Keratinocyte (primary cell): ENCODE measurements around the gene GPR42. TPM values are rescaled to one million over a fixed set of nuclear protein-coding genes. Genes with fewer than 3 reads are reported as not detected.

ENCODE experiments used
- DNase-seq: peaks from one replicate; pipeline ENCODE4 v3.0.0-alpha.2; 2011; ENCODE audit warnings: low read depth, missing footprints, low spot score
- FAIRE-seq: peaks from 2 replicates; lab custom pipeline; 2011; peaks lifted over from hg19 to GRCh38; lab: Jason Lieb, UNC
- H2AFZ ChIP-seq: 2 replicates; pipeline ENCODE4 v1.6.0; 2012; ENCODE audit warnings: low read length, control low read depth, inconsistent platforms; ENCODE audit not compliant: control insufficient read depth
- H3K27ac ChIP-seq: 2 replicates; pipeline ENCODE4 v1.5.1; 2011; ENCODE audit warnings: low read length; ENCODE audit not compliant: control insufficient read depth, insufficient read depth
- H3K27me3 ChIP-seq: 3 replicates; pipeline ENCODE4 v1.6.0; 2011; ENCODE audit warnings: low read length; ENCODE audit not compliant: control insufficient read depth, insufficient read depth; ENCODE audit errors: extremely low read depth
- H3K36me3 ChIP-seq, 2 experiments: 2 replicates in 1 of 2; 3 replicates in 1 of 2; pipeline ENCODE4 v1.5.1; 2011; ENCODE audit warnings: low read length in 2 of 2, mild to moderate bottlenecking in 1 of 2; ENCODE audit not compliant: control insufficient read depth in 2 of 2, insufficient read depth in 2 of 2; ENCODE audit errors: extremely low read depth in 1 of 2
- H3K4me1 ChIP-seq: 3 replicates; pipeline ENCODE4 v1.5.1; 2011; ENCODE audit warnings: low read length; ENCODE audit not compliant: control insufficient read depth, insufficient read depth; ENCODE audit errors: extremely low read depth
- H3K4me2 ChIP-seq: 3 replicates; pipeline ENCODE4 v1.6.0; 2011; ENCODE audit warnings: low read depth, low read length; ENCODE audit not compliant: control insufficient read depth, insufficient read depth; ENCODE audit errors: extremely low read depth
- H3K4me3 ChIP-seq, 3 experiments: fragments of 200-600 bp in 1 of 3; sonication (generic) in 1 of 3; 2 replicates in 2 of 3; 3 replicates in 1 of 3; pipeline ENCODE4 v1.5.1; 2011 to 2016; ENCODE audit warnings: low read length in 3 of 3, mild to moderate bottlenecking in 3 of 3, control low read depth in 2 of 3, inconsistent platforms in 1 of 3, low read depth in 1 of 3, mixed read lengths in 1 of 3, mixed run types in 1 of 3, moderate library complexity in 1 of 3; ENCODE audit not compliant: control insufficient read depth in 2 of 3, insufficient read depth in 2 of 3; ENCODE audit errors: extremely low read depth in 1 of 3
- H3K79me2 ChIP-seq: 2 replicates; pipeline ENCODE4 v1.6.0; 2012; ENCODE audit warnings: low read length; ENCODE audit not compliant: control insufficient read depth, insufficient read depth
- H3K9ac ChIP-seq: 3 replicates; pipeline ENCODE4 v1.6.0; 2011; ENCODE audit warnings: low read length; ENCODE audit not compliant: control insufficient read depth, insufficient read depth; ENCODE audit errors: extremely low read depth
- H3K9me1 ChIP-seq: 3 replicates; pipeline ENCODE4 v1.6.0; 2011; ENCODE audit warnings: low read length; ENCODE audit not compliant: control insufficient read depth, insufficient read depth; ENCODE audit errors: extremely low read depth
- H3K9me3 ChIP-seq: 2 replicates; pipeline ENCODE4 v1.5.1; 2012; ENCODE audit warnings: low read depth, low read length; ENCODE audit not compliant: control insufficient read depth
- H4K20me1 ChIP-seq: 3 replicates; pipeline ENCODE4 v1.6.0; 2011; ENCODE audit warnings: low read length; ENCODE audit not compliant: control insufficient read depth, insufficient read depth; ENCODE audit errors: extremely low read depth
- CTCF ChIP-seq, 3 experiments: IDR thresholded peaks in 1 of 3; conservative IDR thresholded peaks in 1 of 3; optimal IDR thresholded peaks in 1 of 3; 2 replicates in 2 of 3; 3 replicates in 1 of 3; pipeline versions ENCODE3 to v1.5.1; 2011; ENCODE audit warnings: low read length in 3 of 3, mild to moderate bottlenecking in 3 of 3, moderate library complexity in 2 of 3, control low read depth in 1 of 3, inconsistent platforms in 1 of 3; ENCODE audit not compliant: insufficient read depth in 2 of 3; ENCODE audit errors: extremely low read depth in 1 of 3
- EZH2 ChIP-seq: IDR thresholded peaks from one replicate; pipeline ENCODE4 v1.6.1; 2012; ENCODE audit warnings: inconsistent platforms, mild to moderate bottlenecking, low read length, moderate library complexity
- dilution Hi-C: fragments of 300-500 bp; cut with MboI; formaldehyde crosslinking; loops from one replicate; pipeline ENCODE4 v1.7.0; 2020; ENCODE audit warnings: low sequenced_read_pairs; ENCODE audit not compliant: extremely low pct_ligation_motif_present
- polyA plus RNA-seq, 5 experiments: library from polyadenylated mRNA; depleted of rRNA in 3 of 5; stranded (reverse) in 3 of 5; stranded (forward) in 1 of 5; unstranded in 1 of 5; fragments of >200 nt; gene quantifications; 1 replicate in 1 of 5; 2 replicates in 3 of 5; 3 replicates in 1 of 5; pipeline versions ENCODE4 v1.2.1 to v1.2.3, GENCODE V29; 2011 to 2012; ENCODE audit warnings: missing spikeins in 2 of 5, low read depth in 1 of 5, low replicate concordance in 1 of 5

Gene GPR42
- polyA plus RNA-seq, 1 donor (not counting 4 experiments of a cell fraction or from before 2014, with no cell fraction given), result not detected

DNA sequence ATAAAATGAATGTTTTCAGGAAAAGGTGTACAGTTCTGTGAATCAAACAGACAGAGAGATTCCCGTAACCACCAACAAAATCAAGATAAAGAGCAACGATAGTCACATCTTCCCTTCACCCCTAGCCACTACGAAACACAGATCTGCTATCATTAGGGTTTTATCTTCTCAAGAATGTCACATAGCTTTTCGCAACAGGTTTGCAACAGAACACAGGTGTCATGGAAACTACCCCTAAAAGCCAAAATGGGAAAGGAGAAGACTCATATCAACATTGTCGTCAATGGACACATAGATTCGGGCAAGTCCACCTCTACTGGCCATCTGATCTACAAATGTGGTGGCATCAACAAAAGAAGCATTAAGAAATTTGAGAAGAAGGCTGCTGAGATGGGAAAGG lies 11.1 kb downstream of the GPR42 start:
- H3K4me3 ChIP-seq, result no peak overlapping the region
- FAIRE-seq (no peak), DNase-seq (no peak)
- no peaks in the 10 kb centered on the region for H3K9me1 ChIP-seq
- H3K9me3 ChIP-seq, result peaks cover 3% of the 10 kb centered on the region
- no peak overlapping the region for H3K4me2 ChIP-seq
- no peaks in the 10 kb centered on the region for H4K20me1 ChIP-seq
- H3K4me1 ChIP-seq, result no peaks in the 10 kb centered on the region
- no peaks in the 10 kb centered on the region for H3K27me3 ChIP-seq
- TF ChIP-seq EZH2, result no peak
- TF ChIP-seq CTCF (optimal IDR thresholded peaks at IDR 0.05 in 1 of 3, IDR thresholded peaks at IDR 0.05 in 1 of 3, conservative IDR thresholded peaks at IDR 0.05 in 1 of 3; ENCODE audit: extremely low read depth in 1 of 3, insufficient read depth in 2 of 3, low read length in 3 of 3), result no peak
- H3K79me2 ChIP-seq, result no peaks in the 10 kb centered on the region
- H3K27ac ChIP-seq, result no peak overlapping the region
- H2AFZ ChIP-seq, result no peak overlapping the region
- dilution Hi-C loops, result no loop called here
- no peak overlapping the region for H3K9ac ChIP-seq
- H3K36me3 ChIP-seq, result no peaks in the 10 kb centered on the region

DNA sequence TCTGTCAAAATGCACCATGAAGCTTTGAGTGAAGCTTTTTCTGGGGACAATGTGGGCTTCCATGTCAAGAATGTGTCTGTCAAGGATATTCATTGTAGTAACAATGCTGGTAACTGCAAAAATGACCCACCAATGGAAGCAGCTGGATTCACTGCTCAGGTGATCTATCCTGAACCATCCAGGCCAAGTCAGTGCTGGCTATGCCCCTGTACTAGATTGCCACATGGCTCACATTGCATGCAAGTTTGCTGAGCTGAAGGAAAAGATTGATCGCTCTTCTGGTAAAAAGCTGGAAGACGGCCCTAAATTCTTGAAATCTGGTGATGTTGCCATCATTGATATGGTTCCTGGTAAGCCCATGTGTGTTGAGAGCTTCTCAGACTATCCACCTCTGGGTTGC lies 12.7 kb downstream of the GPR42 start:
- H3K79me2 ChIP-seq, result no peaks in the 10 kb centered on the region
- H3K27ac ChIP-seq, result no peak overlapping the region
- no peak overlapping the region for H3K4me3 ChIP-seq
- H3K9me1 ChIP-seq, result no peaks in the 10 kb centered on the region
- no peak for FAIRE-seq
- no peaks in the 10 kb centered on the region for H3K36me3 ChIP-seq
- dilution Hi-C loops, result no loop called here
- TF ChIP-seq CTCF (optimal IDR thresholded peaks at IDR 0.05 in 1 of 3, IDR thresholded peaks at IDR 0.05 in 1 of 3, conservative IDR thresholded peaks at IDR 0.05 in 1 of 3; ENCODE audit: extremely low read depth in 1 of 3, insufficient read depth in 2 of 3, low read length in 3 of 3) (no peak), EZH2 (no peak)
- no peaks in the 10 kb centered on the region for H3K27me3 ChIP-seq
- H3K4me2 ChIP-seq, result no peak overlapping the region
- no peak overlapping the region for H2AFZ ChIP-seq
- peaks cover 3% of the 10 kb centered on the region for H3K9me3 ChIP-seq
- DNase-seq, result no peak
- H3K9ac ChIP-seq, result no peak overlapping the region
- H3K4me1 ChIP-seq, result no peaks in the 10 kb centered on the region
- no peaks in the 10 kb centered on the region for H4K20me1 ChIP-seq
